T-helper 17 cell (primary cell): ENCODE data around the gene B4GALNT2. TPM values are rescaled to one million over a fixed set of nuclear protein-coding genes. Genes with fewer than 3 reads are reported as not detected.

Experiments used
- ATAC-seq: fragments of 150-1000 bp; cut with Tn5 transposase; 2 replicates; pipeline ENCODE4 v1.10.0; 2021; ENCODE audit warnings: mild to moderate bottlenecking, moderate library complexity
- DNase-seq, 3 donors: peaks; one replicate each; pipeline versions ENCODE4 v3.0.0 to v3.0.0-alpha.2; 2020 to 2021
- H3K9me3 ChIP-seq: one replicate; pipeline ENCODE4 v1.7.0; 2013; ENCODE audit warnings: low read length, mild to moderate bottlenecking; ENCODE audit not compliant: control insufficient read depth, poor library complexity, severe bottlenecking
- H3K27ac Mint-ChIP-seq: one replicate; pipeline ENCODE4 v1.8.0; 2022; ENCODE audit warnings: mild to moderate bottlenecking, moderate library complexity, mixed read lengths
- H3K27me3 Mint-ChIP-seq: one replicate; pipeline ENCODE4 v1.8.0; 2022; ENCODE audit warnings: mixed read lengths
- H3K36me3 Mint-ChIP-seq: one replicate; pipeline ENCODE4 v1.8.0; 2022; ENCODE audit warnings: low read depth, mixed read lengths
- H3K4me1 Mint-ChIP-seq: one replicate; pipeline ENCODE4 v1.8.0; 2022; ENCODE audit warnings: mild to moderate bottlenecking, mixed read lengths
- H3K4me3 Mint-ChIP-seq: one replicate; pipeline ENCODE4 v1.8.0; 2022; ENCODE audit warnings: mild to moderate bottlenecking, moderate library complexity, mixed read lengths
- total RNA-seq, 4 donors: library from RNA in 2 of 4; stranded (reverse) in 2 of 4; gene quantifications; one replicate each; pipeline ENCODE4 v1.2.3 and lab custom pipeline; 2022 to 2026

B4GALNT2 gene
- total RNA-seq, 2 donors from 2014 or later = 0.15 to 0.18 TPM

- DNase-seq (no peak), ATAC-seq (peak; percentile 92)
- peaks cover 6% of the 10 kb centered on the region for H3K36me3 Mint-ChIP-seq
- H3K27me3 Mint-ChIP-seq = no peaks in the 10 kb centered on the region
- H3K4me1 Mint-ChIP-seq = peaks cover 57% of the 10 kb centered on the region
- peak within 1 kb of the TSS; percentile 97 for H3K4me3 Mint-ChIP-seq
- no peaks in the 10 kb centered on the region for H3K9me3 ChIP-seq
- peak within 1 kb of the TSS; percentile 94 for H3K27ac Mint-ChIP-seq
These were observed 77.8 kb downstream of the B4GALNT2 start, which contains the start of the genes ABI3 and GNGT2 for GRCh38 chr17:49210158-49211029. Gene ABI3 (plus strand): TSS chr17:49210707. CDS start chr17:49210725, 18 bp downstream. Gene GNGT2 (minus strand): TSS chr17:49210574. CDS start chr17:49207422, 3,152 bp downstream.

- no peaks in the 10 kb centered on the region for H3K9me3 ChIP-seq
- no peak for ATAC-seq
- H3K4me1 Mint-ChIP-seq = peaks cover 76% of the 10 kb centered on the region
- peak overlapping the region; percentile 69 for H3K4me3 Mint-ChIP-seq
- H3K36me3 Mint-ChIP-seq = peaks cover 3% of the 10 kb centered on the region
- no peaks in the 10 kb centered on the region for H3K27me3 Mint-ChIP-seq
- no peak for DNase-seq
- H3K27ac Mint-ChIP-seq = peak overlapping the region; percentile 89
These were observed 80.8 kb downstream of the B4GALNT2 start for GRCh38 chr17:49213399-49213798.

DNA sequence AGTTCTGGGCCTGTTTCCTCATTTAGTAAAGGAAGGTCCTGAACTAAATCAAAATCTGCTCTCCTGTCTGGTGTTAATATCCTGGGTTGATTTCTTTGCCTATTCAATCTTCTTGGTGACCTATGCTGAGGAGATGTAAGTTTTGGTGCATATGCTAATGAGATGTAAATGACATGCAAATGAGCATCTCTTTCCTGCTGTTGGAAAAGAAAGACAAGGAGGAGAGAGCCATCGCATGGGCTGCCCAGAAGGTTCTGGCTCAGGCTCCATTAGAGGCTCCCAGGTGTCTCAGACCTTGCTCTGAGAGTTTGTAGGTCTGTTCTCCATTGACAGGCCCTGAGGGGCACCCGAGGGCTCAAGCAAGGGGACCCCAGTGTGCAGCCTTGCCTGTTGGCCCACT is 81.3 kb downstream of the B4GALNT2 start:
- H3K27me3 Mint-ChIP-seq = no peaks in the 10 kb centered on the region
- ATAC-seq = no peak

DNA sequence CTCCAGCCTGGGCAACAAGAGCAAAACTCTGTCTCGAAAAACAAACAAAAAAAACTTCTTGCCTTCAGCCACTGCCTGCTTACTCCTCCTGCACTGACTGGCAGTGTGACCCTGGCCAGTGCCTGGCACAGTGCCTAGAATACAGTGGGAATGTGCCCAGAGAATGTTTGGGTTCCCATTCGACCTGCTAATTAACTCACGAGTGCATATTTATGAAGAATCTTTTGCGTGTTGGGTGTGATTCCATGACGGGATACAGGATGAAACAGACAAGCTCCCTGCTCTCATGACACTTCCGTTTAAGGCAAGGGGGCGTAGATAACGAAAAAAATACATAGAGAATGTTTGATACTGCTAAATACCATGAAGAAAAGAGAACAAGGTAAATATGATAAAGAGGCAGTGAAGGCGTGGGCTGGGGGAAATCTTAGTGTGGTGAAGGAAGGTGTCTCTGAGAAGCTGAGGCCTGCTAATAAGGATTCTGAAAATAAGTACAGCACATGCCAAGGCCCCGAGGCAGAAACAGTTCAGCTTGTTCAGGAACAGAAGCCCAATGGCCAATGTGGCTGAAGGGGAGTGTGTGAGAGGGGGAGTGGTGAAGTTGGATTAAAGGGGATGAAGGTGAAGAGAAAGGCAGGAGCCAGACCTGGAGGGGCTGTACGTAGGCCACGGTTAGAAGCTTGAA is 82.2 kb downstream of the B4GALNT2 start:
- Mint-ChIP-seq H3K27me3 (no peaks in the 10 kb centered on the region), H3K4me3 (peak overlapping the region; percentile 60), H3K36me3 (peaks cover 3% of the 10 kb centered on the region), H3K27ac (peak overlapping the region; percentile 89), H3K4me1 (peaks cover 69% of the 10 kb centered on the region)
- no peaks in the 10 kb centered on the region for H3K9me3 ChIP-seq
- ATAC-seq (no peak), DNase-seq (no peak)

More for the DNA sequence above, 81.3 kb downstream of the B4GALNT2 start:
- H3K27ac Mint-ChIP-seq = peak overlapping the region; percentile 89
- H3K4me1 Mint-ChIP-seq = peaks cover 75% of the 10 kb centered on the region
- DNase-seq = no peak
- no peaks in the 10 kb centered on the region for H3K9me3 ChIP-seq
- H3K36me3 Mint-ChIP-seq = peaks cover 3% of the 10 kb centered on the region
- peak overlapping the region; percentile 69 for H3K4me3 Mint-ChIP-seq

GRCh38 chr17:49216482-49216881 is 83.9 kb downstream of the B4GALNT2 start:
- Mint-ChIP-seq H3K4me1 (peaks cover 59% of the 10 kb centered on the region), H3K36me3 (peaks cover 3% of the 10 kb centered on the region), H3K27me3 (no peaks in the 10 kb centered on the region), H3K4me3 (peak overlapping the region; percentile 91), H3K27ac (peak overlapping the region; percentile 96)
- ATAC-seq = no peak
- no peak for DNase-seq
- H3K9me3 ChIP-seq = no peaks in the 10 kb centered on the region

GRCh38 chr17:49216953-49217650 is 84.5 kb downstream of the B4GALNT2 start:
- peaks cover 3% of the 10 kb centered on the region for H3K36me3 Mint-ChIP-seq
- no peaks in the 10 kb centered on the region for H3K27me3 Mint-ChIP-seq
- ATAC-seq = no peak
- H3K27ac Mint-ChIP-seq = peak overlapping the region; percentile 96
- DNase-seq = no peak
- peak overlapping the region; percentile 91 for H3K4me3 Mint-ChIP-seq
- H3K9me3 ChIP-seq = no peaks in the 10 kb centered on the region
- peaks cover 57% of the 10 kb centered on the region for H3K4me1 Mint-ChIP-seq

DNA sequence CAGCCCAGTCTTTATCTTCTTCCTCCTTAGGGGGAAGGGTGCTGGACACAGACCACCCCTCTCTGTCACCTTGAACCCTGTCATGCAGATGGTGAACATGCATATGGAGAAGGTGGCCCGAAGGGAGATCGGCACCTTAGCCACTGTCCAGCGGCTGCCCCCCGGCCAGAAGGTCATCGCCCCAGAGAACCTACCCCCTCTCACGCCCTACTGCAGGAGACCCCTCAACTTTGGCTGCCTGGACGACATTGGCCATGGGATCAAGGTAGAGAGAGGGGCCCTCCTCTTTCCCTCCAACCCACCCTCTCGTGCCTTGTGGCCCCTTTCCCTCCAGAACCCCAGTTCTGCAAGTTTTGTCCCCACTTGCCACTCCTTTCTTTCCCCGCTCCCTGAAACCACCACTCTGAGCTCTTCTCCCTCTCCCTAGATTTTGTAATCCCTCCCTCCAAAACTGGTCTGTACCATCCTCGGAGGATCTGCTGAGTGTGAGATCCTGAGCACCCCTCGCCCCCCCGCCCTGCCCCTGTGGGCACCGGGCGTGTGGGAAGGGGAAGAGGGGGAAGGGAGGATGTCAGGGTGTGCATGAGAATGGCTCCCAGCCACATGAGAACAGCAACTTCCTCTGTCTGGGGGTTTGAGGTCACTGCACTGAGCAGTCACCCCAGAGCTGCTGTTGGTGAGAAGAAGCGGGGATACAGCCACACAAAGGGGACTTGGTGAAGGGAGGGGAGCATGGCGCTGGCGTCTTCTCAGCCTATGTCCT is 85.3 kb downstream of the B4GALNT2 start:
- H3K9me3 ChIP-seq = no peaks in the 10 kb centered on the region
- peak; percentile 88 for ATAC-seq
- Mint-ChIP-seq H3K4me3 (peak overlapping the region; percentile 91), H3K4me1 (peaks cover 53% of the 10 kb centered on the region), H3K36me3 (peaks cover 3% of the 10 kb centered on the region), H3K27me3 (no peaks in the 10 kb centered on the region), H3K27ac (peak overlapping the region; percentile 96)
- peak in 2 of 3 donors; percentile 47 to 55 for DNase-seq

GRCh38 chr17:49218941-49219913 is 86.7 kb downstream of the B4GALNT2 start:
- peaks cover 3% of the 10 kb centered on the region for H3K36me3 Mint-ChIP-seq
- no peaks in the 10 kb centered on the region for H3K27me3 Mint-ChIP-seq
- H3K9me3 ChIP-seq = no peaks in the 10 kb centered on the region
- ATAC-seq = peak; percentile 77
- peak in 1 of 3 donors; percentile 33 for DNase-seq
- H3K4me3 Mint-ChIP-seq = peak overlapping the region; percentile 84
- H3K27ac Mint-ChIP-seq = peak overlapping the region; percentile 96
- peaks cover 49% of the 10 kb centered on the region for H3K4me1 Mint-ChIP-seq

DNA sequence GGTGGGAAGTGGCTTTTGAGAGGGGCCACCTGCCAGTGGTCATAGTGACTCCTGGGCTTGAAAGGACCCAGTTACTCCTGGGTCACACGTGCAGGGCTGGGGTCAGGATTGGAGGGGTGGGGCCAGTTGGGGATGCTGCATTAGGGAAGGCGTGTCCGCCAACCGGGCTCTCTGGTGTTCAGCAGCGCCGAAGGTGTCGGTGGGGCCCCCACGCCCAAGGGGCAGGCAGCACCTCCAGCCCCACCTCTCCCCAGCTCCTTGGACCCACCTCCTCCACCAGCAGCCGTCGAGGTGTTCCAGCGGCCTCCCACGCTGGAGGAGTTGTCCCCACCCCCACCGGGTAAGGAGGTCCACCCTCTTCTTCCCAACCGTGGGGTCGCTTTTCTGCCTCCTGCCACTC is 87.4 kb downstream of the B4GALNT2 start:
- Mint-ChIP-seq H3K4me1 (peaks cover 50% of the 10 kb centered on the region), H3K4me3 (peak overlapping the region; percentile 65)
- H3K9me3 ChIP-seq = no peaks in the 10 kb centered on the region

DNA sequence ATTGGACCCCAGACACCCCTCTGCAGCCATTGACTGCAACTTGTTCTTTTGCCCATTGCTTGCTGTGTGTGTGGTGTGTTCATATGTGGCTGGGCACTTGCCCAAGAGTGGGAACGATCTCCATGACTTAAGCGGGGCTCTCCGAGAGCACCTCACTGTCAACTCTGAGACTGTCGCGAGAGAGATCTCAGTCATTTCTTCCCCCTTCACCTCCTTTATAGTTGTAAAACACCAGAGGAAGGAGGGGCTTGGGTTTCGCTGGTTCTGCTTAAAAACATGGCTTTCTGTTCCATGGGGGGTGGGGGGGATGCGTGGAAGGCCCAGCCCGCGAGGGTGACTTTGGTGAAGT is 90.6 kb downstream of the B4GALNT2 start:
- Mint-ChIP-seq H3K27me3 (no peaks in the 10 kb centered on the region), H3K4me1 (peaks cover 35% of the 10 kb centered on the region), H3K36me3 (no peaks in the 10 kb centered on the region), H3K27ac (peak overlapping the region; percentile 72), H3K4me3 (peak overlapping the region; percentile 89)
- DNase-seq (no peak), ATAC-seq (no peak)
- H3K9me3 ChIP-seq = no peaks in the 10 kb centered on the region

More for the DNA sequence above, 87.4 kb downstream of the B4GALNT2 start:
- Mint-ChIP-seq H3K27me3 (no peaks in the 10 kb centered on the region), H3K27ac (no peak overlapping the region), H3K36me3 (peaks cover 1% of the 10 kb centered on the region)
- ATAC-seq = no peak
- no peak for DNase-seq

- no peaks in the 10 kb centered on the region for H3K9me3 ChIP-seq
- Mint-ChIP-seq H3K27ac (peak overlapping the region; percentile 72), H3K27me3 (no peaks in the 10 kb centered on the region), H3K4me1 (peaks cover 32% of the 10 kb centered on the region), H3K36me3 (no peaks in the 10 kb centered on the region), H3K4me3 (peak overlapping the region; percentile 89)
- ATAC-seq (peak; percentile 26), DNase-seq (peak; percentile 44 to 60 (median 47))
These were observed 91.1 kb downstream of the B4GALNT2 start for GRCh38 chr17:49223517-49224197.
